Upper lobe of left lung (tissue), 6 donors: ENCODE results near the gene OR2T8. TPM values are rescaled to one million over a fixed set of nuclear protein-coding genes. Genes with fewer than 3 reads are reported as not detected.
A peak's percentile ranks its signal among the peaks of the same experiment; 100 is the strongest.
"Not testable (repeated sequence)": the region's sequence is repeated elsewhere in the genome, so short reads cannot be mapped to it uniquely, and the experiment has no call there.

Experiments
- ATAC-seq, 2 donors: fragments of 200-7000 bp; cut with Tn5 transposase; one replicate each; pipeline ENCODE4 v1.9.1; 2022; ENCODE audit warnings: mild to moderate bottlenecking in 2 of 2, moderate library complexity in 2 of 2; ENCODE audit not compliant: low FRiP score in 2 of 2
- DNase-seq, 2 donors: peaks; one replicate each; pipeline ENCODE4 v3.0.0-alpha.2; 2019 to 2020
- H3K27ac ChIP-seq, 4 donors: fragments of 200-600 bp; sonication (generic); one replicate each; pipeline ENCODE4 v1.5.1; 2016 to 2019
- H3K27me3 ChIP-seq, 4 donors: fragments of 200-600 bp; sonication (generic); one replicate each; pipeline ENCODE4 v1.5.1; 2017 to 2019
- H3K36me3 ChIP-seq, 4 donors: fragments of 200-600 bp; sonication (generic); one replicate each; pipeline ENCODE4 v1.5.1; 2016 to 2019
- H3K4me1 ChIP-seq, 4 donors: fragments of 200-600 bp; sonication (generic); one replicate each; pipeline ENCODE4 v1.5.1; 2018 to 2019
- H3K4me3 ChIP-seq, 4 donors: fragments of 200-600 bp; sonication (generic); one replicate each; pipeline ENCODE4 v1.5.1; 2017 to 2019; ENCODE audit warnings: mild to moderate bottlenecking in 2 of 4, moderate library complexity in 1 of 4
- H3K9me3 ChIP-seq, 4 donors: fragments of 200-600 bp; sonication (generic); one replicate each; pipeline ENCODE4 v1.5.1; 2018 to 2019
- CTCF ChIP-seq, 6 experiments: fragments of 450-650 bp in 4 of 6; fragments of 200-600 bp in 2 of 6; sonication (generic) in 2 of 6; IDR thresholded peaks; one replicate each; pipeline ENCODE4 v1.5.1; 2016 to 2019; ENCODE audit warnings: antibody characterized with exemption in 6 of 6
- EP300 ChIP-seq, 4 donors: sonication (generic); formaldehyde crosslinking; IDR thresholded peaks; one replicate each; pipeline ENCODE4 v1.5.1; 2017; ENCODE audit warnings: antibody characterized with exemption in 4 of 4, control low read depth in 2 of 4
- POLR2A ChIP-seq, 4 donors: fragments of 450-650 bp; IDR thresholded peaks; one replicate each; pipeline ENCODE4 v1.5.1; 2016 to 2017; ENCODE audit warnings: antibody characterized with exemption in 4 of 4, mild to moderate bottlenecking in 2 of 4
- POLR2AphosphoS5 ChIP-seq, 2 donors: sonication (generic); formaldehyde crosslinking; IDR thresholded peaks; one replicate each; pipeline ENCODE4 v1.5.1; 2017; ENCODE audit warnings: antibody characterized with exemption in 2 of 2
- WGBS, 2 donors: methylation state at CpG; one replicate each; pipeline ENCODE4 v1.1.5; 2017 to 2018; 5-methylcytosine and 5-hydroxymethylcytosine counted together
- total RNA-seq, 6 donors: library from RNA; depleted of rRNA in 4 of 6; stranded (reverse); fragments of >200 nt in 4 of 6; gene quantifications; one replicate each; pipeline versions ENCODE4 v1.1.0 to v1.2.1, GENCODE V29; 2016 to 2021
- donor health status: DM: no; HTN: no; CAD: no; lungs with moderate emphysema.
- donor health status: DM: no; HTN: yes; CAD: no; lungs with severe emphysema.

OR2T8 gene
- total RNA-seq, 6 donors from 2014 or later: not detected

GRCh38 chr1:247924868-247925267 is 4.8 kb downstream of the OR2T8 start, which contains the start of gene OR2AJ1:
Gene OR2AJ1, plus strand, starts transcription at chr1:247924889. Its CDS starts 8,880 bp downstream, at chr1:247933769.
- Histone ChIP-seq H3K9me3 (no peaks in the 10 kb centered on the region), H3K27me3 (no peaks in the 10 kb centered on the region), H3K4me3 (no peak within 1 kb of the TSS), H3K36me3 (no peaks in the 10 kb centered on the region), H3K4me1 (no peaks in the 10 kb centered on the region), H3K27ac (no peak within 1 kb of the TSS)
- ATAC-seq (no peak), DNase-seq (no peak)
- TF ChIP-seq EP300 (IDR thresholded peaks at IDR 0.05) (no peak), POLR2AphosphoS5 (IDR thresholded peaks at IDR 0.05) (no peak), CTCF (IDR thresholded peaks at IDR 0.05) (no peak), POLR2A (IDR thresholded peaks at IDR 0.05) (no peak)
- 88 to 91% methylated on average over 9 of the region's 9 CpGs for WGBS, 2 donors

GRCh38 chr1:247933989-247934388 is 13.9 kb downstream of the OR2T8 start:
- Histone ChIP-seq H3K4me3 (no peak overlapping the region), H3K9me3 (peaks cover 0 to 7% (median 0%) of the 10 kb centered on the region in 4 donors), H3K27ac (no peak overlapping the region), H3K27me3 (no peaks in the 10 kb centered on the region), H3K4me1 (no peaks in the 10 kb centered on the region), H3K36me3 (no peaks in the 10 kb centered on the region)
- TF ChIP-seq POLR2AphosphoS5 (IDR thresholded peaks at IDR 0.05) (no peak), CTCF (IDR thresholded peaks at IDR 0.05) (no peak), EP300 (IDR thresholded peaks at IDR 0.05) (no peak), POLR2A (IDR thresholded peaks at IDR 0.05) (no peak)
- 95 to 96% methylated on average over 8 of the region's 8 CpGs for WGBS, 2 donors
- DNase-seq: no peak
- no peak for ATAC-seq

GRCh38 chr1:247935781-247936180 is 15.7 kb downstream of the OR2T8 start:
- Histone ChIP-seq H3K36me3 (no peaks in the 10 kb centered on the region), H3K4me3 (no peak overlapping the region), H3K9me3 (peaks cover 0 to 7% (median 0%) of the 10 kb centered on the region in 4 donors), H3K4me1 (no peaks in the 10 kb centered on the region), H3K27me3 (no peaks in the 10 kb centered on the region), H3K27ac (no peak overlapping the region)
- TF ChIP-seq EP300 (IDR thresholded peaks at IDR 0.05): no peak
- TF ChIP-seq POLR2A (IDR thresholded peaks at IDR 0.05): no peak
- no peak for TF ChIP-seq POLR2AphosphoS5 (IDR thresholded peaks at IDR 0.05)
- TF ChIP-seq CTCF (IDR thresholded peaks at IDR 0.05): no peak
- DNase-seq: no peak
- 95 to 98% methylated on average over 9 of the region's 9 CpGs for WGBS, 2 donors
- peak in 1 of 2 donors; percentile 8 for ATAC-seq

GRCh38 chr1:247936415-247936814 is 16.4 kb downstream of the OR2T8 start:
- no peak for ATAC-seq
- peak in 1 of 2 donors; percentile 33 for DNase-seq
- H3K4me1 ChIP-seq: no peaks in the 10 kb centered on the region
- H3K27me3 ChIP-seq: no peaks in the 10 kb centered on the region
- TF ChIP-seq POLR2AphosphoS5 (IDR thresholded peaks at IDR 0.05) (no peak), CTCF (IDR thresholded peaks at IDR 0.05) (no peak)
- H3K9me3 ChIP-seq: peaks cover 0 to 7% (median 0%) of the 10 kb centered on the region in 4 donors
- no peak overlapping the region for H3K27ac ChIP-seq
- H3K36me3 ChIP-seq: no peaks in the 10 kb centered on the region
- 96% methylated on average over 10 to 18 of the region's 18 CpGs for WGBS, 2 donors
- H3K4me3 ChIP-seq: no peak overlapping the region

- not testable (repeated sequence) for H3K36me3 ChIP-seq, H3K27ac ChIP-seq, H3K4me1 ChIP-seq, H3K9me3 ChIP-seq, H3K27me3 ChIP-seq
- H3K4me3 ChIP-seq: peak overlapping the region; percentile 14 to 33 (median 26)
- ATAC-seq (peak; percentile 77 to 97), DNase-seq (peak; percentile 56 to 91)
- WGBS, 2 donors: 8 to 28% methylated on average over 23 to 44 of the region's 44 CpGs
- TF ChIP-seq CTCF (IDR thresholded peaks at IDR 0.05): peak; percentile 44 to 83 (median 66)
These were observed 17.1 kb downstream of the OR2T8 start for GRCh38 chr1:247936965-247937734.
